ENCODE data around the gene PARVG. TPM values are rescaled to one million over a fixed set of nuclear protein-coding genes. Genes with fewer than 3 reads are reported as not detected.

Gene PARVG
- polyA plus RNA-seq, 1 experiment: 0.01 TPM

DNA sequence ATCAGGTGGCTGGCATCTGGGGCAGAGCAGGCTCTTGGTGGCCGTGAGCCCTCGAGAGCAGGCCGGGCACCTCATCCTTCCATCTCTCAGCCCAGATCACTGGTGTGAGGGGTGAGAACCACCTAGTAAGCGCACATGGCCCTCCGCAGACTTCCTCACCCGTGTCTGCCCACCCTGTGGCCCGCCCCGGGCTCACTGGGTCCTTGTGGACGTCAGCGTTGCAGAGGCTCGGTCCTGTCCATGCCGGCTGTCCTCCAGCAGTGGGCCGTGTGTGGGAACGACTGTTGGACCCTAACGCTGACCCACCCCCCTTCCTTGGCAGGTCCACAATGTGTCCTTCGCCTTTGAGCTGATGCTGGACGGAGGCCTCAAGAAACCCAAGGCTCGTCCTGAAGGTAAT, 17.2 kb upstream of the PARVG start:
- CTCF ChIA-PET: no interaction called here
- Histone ChIP-seq H3K4me3 (ENCODE audit: low read depth, low read length) (no peak overlapping the region), H3K27me3 (ENCODE audit: control insufficient read depth, insufficient read depth, low read length) (no peaks in the 10 kb centered on the region), H3K9me3 (ENCODE audit: control insufficient read depth, insufficient read depth, low read length) (no peaks in the 10 kb centered on the region), H3K27ac (ENCODE audit: low read depth, low read length) (no peak overlapping the region)
- TF ChIP-seq, protein P1, sequence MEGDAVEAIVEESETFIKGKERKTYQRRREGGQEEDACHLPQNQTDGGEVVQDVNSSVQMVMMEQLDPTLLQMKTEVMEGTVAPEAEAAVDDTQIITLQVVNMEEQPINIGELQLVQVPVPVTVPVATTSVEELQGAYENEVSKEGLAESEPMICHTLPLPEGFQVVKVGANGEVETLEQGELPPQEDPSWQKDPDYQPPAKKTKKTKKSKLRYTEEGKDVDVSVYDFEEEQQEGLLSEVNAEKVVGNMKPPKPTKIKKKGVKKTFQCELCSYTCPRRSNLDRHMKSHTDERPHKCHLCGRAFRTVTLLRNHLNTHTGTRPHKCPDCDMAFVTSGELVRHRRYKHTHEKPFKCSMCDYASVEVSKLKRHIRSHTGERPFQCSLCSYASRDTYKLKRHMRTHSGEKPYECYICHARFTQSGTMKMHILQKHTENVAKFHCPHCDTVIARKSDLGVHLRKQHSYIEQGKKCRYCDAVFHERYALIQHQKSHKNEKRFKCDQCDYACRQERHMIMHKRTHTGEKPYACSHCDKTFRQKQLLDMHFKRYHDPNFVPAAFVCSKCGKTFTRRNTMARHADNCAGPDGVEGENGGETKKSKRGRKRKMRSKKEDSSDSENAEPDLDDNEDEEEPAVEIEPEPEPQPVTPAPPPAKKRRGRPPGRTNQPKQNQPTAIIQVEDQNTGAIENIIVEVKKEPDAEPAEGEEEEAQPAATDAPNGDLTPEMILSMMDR (IDR thresholded peaks at IDR 0.05; ENCODE audit: low read depth, low read length): no peak
- DNase-seq (ENCODE audit: low read depth, low spot score): no peak
- POLR2A ChIA-PET: no interaction called here

DNA sequence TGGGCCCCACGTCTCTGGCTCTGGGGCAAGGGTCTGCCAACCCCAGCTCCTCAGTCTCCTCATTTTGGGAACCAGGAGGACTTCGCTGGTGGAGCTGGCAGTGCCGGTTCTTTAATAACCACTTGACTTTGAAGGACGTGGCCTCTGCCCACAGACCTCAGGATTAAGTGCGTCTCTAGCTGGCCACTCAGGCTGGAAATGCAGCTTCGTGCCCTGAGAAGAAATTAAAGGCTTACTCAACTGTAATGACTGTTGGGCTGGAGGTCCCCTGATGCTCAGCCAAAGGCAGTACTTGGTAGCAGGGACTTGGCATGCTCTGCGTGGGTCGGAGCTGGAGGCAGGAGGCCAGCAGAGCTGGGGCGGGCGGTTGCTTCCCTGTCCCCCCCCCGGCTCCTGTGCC, 16.7 kb upstream of the PARVG start:
- no peak for DNase-seq (ENCODE audit: low read depth, low spot score)
- POLR2A ChIA-PET: no interaction called here
- Histone ChIP-seq H3K27me3 (ENCODE audit: control insufficient read depth, insufficient read depth, low read length) (no peaks in the 10 kb centered on the region), H3K27ac (ENCODE audit: low read depth, low read length) (no peak overlapping the region), H3K4me3 (ENCODE audit: low read depth, low read length) (no peak overlapping the region), H3K9me3 (ENCODE audit: control insufficient read depth, insufficient read depth, low read length) (no peaks in the 10 kb centered on the region)
- CTCF ChIA-PET: no interaction called here
- TF ChIP-seq, protein P1 (IDR thresholded peaks at IDR 0.05; ENCODE audit: low read depth, low read length): no peak

DNA sequence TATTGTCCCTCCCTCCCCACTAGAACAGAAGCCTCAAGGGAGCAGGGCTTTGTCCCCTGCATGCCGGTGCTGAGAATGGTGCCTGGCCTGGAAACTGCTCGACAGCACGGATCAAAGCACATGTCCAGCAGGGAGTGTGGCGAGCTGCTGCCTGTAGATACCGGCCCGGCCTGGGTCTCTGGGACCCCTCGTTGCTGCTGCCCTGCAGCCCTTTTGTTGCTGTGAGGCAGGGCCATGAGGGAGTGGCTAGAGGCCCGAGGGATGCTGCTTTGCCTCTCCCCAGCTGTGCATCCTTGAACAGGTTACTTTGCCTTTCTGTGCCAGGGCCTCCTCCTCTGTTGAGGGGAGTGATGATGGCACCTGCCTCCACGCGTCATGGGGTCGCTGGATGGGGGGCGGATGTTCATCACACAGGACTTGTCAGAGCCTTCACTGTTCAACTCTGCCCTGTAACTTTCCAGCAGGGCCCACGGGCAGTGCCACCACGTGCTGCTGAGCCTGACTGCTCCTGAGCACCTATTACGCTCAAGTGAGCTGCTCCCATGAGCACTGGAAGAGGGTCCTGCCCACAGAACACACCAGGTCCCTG, 15.3 kb upstream of the PARVG start:
- Histone ChIP-seq H3K27me3 (ENCODE audit: control insufficient read depth, insufficient read depth, low read length) (no peaks in the 10 kb centered on the region), H3K4me3 (ENCODE audit: low read depth, low read length) (no peak overlapping the region), H3K27ac (ENCODE audit: low read depth, low read length) (no peak overlapping the region), H3K9me3 (ENCODE audit: control insufficient read depth, insufficient read depth, low read length) (no peaks in the 10 kb centered on the region)
- TF ChIP-seq, protein P1 (IDR thresholded peaks at IDR 0.05; ENCODE audit: low read depth, low read length): no peak
- no peak for DNase-seq (ENCODE audit: low read depth, low spot score)
- ChIA-PET POLR2A (no interaction called here), CTCF (no interaction called here)

DNA sequence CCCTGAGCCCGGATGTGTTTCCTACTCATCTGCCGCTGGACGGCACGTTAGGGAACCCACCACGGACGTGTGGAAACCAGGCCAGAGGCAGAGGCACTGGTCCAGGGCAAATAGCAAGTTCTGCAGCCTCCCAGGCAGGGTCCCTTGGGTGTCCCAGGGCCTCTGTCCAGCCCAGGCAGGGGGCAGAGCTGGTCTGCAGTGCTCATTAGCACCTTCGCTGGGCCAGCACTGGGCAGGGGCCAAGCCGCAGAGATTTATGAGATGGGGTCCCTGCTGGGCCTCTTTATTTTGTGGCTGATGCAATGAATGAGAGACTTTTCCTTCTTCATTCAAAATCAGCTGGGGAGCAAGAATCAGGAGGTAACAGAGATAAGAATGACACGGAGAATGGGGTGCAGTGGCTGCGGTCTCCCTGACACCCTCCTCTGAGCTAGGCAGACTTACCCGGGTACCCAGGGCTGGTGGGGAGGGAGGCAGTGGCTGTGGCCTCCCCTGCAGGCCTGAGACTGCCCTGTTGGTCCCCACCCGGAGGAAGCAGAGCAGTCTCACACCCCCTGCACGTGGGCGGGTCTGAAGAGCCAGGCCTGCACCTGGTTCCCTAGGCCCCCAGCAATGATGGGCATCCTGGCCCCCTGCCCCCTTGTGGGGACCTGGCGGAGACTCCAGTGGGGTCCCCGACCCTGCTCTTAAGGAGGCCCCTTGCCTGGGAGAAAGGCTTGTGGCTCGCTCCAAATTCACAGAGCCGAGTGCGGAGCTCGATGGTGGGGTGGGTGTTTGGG, 14.0 kb upstream of the PARVG start:
- H3K27me3 ChIP-seq (ENCODE audit: control insufficient read depth, insufficient read depth, low read length): no peaks in the 10 kb centered on the region
- ChIA-PET POLR2A (no interaction called here), CTCF (no interaction called here)
- no peaks in the 10 kb centered on the region for H3K9me3 ChIP-seq (ENCODE audit: control insufficient read depth, insufficient read depth, low read length)
- DNase-seq (ENCODE audit: low read depth, low spot score): no peak
- TF ChIP-seq, protein P1 (IDR thresholded peaks at IDR 0.05; ENCODE audit: low read depth, low read length): no peak
- H3K4me3 ChIP-seq (ENCODE audit: low read depth, low read length): no peak overlapping the region
- H3K27ac ChIP-seq (ENCODE audit: low read depth, low read length): no peak overlapping the region

DNA sequence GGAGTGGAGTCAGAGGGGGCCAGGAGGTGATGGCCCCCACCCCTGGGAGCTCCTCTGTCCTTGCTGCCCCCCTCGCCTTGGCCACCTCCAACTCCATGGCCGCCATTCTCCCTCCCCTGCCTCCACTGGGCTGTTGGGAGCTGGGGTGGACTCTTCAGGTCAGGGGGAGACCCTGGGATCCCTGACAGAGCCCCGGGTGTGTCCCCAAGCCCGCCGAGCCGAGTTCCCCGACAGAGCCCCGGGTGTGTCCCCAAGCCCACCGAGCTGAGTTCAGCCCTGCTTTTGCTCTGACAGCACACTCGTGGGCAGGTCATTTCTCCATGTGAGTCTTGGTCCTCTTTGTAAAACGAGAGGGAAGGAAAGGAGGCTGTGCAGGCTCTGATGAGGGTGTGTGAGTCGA, 13.2 kb upstream of the PARVG start:
- TF ChIP-seq, protein P1 (IDR thresholded peaks at IDR 0.05; ENCODE audit: low read depth, low read length): no peak
- ChIA-PET CTCF (no interaction called here), POLR2A (no interaction called here)
- no peaks in the 10 kb centered on the region for H3K9me3 ChIP-seq (ENCODE audit: control insufficient read depth, insufficient read depth, low read length)
- H3K27me3 ChIP-seq (ENCODE audit: control insufficient read depth, insufficient read depth, low read length): no peaks in the 10 kb centered on the region
- no peak overlapping the region for H3K27ac ChIP-seq (ENCODE audit: low read depth, low read length)
- DNase-seq (ENCODE audit: low read depth, low spot score): no peak
- no peak overlapping the region for H3K4me3 ChIP-seq (ENCODE audit: low read depth, low read length)
